AG09309 (cell line): ENCODE results near the gene WDR70.

Experiments
- DNase-seq: peaks from one replicate; pipeline ENCODE4 v3.0.0-alpha.2; 2010; ENCODE audit warnings: low read depth
- H3K4me3 ChIP-seq: 2 replicates; pipeline ENCODE4 v1.5.1; 2011; ENCODE audit warnings: mild to moderate bottlenecking, low read depth, low read length, moderate library complexity; ENCODE audit not compliant: control insufficient read depth
- CTCF ChIP-seq: IDR thresholded peaks from 2 replicates; pipeline ENCODE4 v1.5.1; 2011; ENCODE audit warnings: mild to moderate bottlenecking, low read depth, low read length, inconsistent platforms; ENCODE audit not compliant: insufficient read depth, control insufficient read depth; ENCODE audit errors: missing control alignments

WDR70 gene

GRCh38 chr5:37739817-37740261, 360.7 kb downstream of the WDR70 start:
- TF ChIP-seq CTCF: no peak
- H3K4me3 ChIP-seq: no peak overlapping the region
- DNase-seq: no peak

DNA sequence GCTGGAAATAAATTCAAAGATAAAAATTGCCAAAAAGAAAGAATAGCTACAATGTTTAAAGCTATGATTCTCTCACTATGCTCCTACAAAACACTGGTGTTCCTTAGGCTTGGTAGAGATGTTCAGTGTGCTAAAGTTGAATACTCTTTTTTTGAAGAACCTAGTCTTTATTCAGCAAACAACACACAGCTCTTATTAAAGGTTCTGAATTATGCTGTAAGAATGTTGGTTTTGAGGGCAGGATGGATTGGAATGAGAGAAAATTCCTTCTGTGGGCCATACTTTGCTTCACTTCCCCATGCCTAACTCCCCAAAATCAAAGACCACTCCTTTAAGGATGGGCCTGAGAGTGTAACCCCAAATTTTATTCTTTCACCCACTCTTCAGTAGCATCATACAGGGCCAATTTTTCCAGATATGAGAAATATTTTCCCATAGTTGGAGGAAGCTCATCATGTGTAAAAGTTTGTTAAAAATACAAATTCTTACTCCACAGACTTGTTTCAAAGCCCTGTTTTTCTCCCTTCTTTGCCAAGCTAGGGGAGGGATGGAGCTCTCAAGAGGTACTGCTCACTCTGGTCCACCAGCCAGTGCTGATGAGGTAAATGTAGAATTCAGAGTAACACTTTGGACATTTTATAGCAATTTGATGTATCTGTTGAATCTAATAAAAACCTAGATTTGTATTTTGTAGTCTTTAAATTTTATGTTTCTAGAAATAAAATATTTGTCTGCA, 361.4 kb downstream of the WDR70 start:
- TF ChIP-seq CTCF: no peak
- DNase-seq: no peak
- H3K4me3 ChIP-seq: no peak overlapping the region

- no peak for DNase-seq
- no peak for TF ChIP-seq CTCF
- no peak overlapping the region for H3K4me3 ChIP-seq
These were observed 363.0 kb downstream of the WDR70 start for GRCh38 chr5:37742111-37742510.

GRCh38 chr5:37751227-37751626, 372.1 kb downstream of the WDR70 start:
- no peak for DNase-seq

DNA sequence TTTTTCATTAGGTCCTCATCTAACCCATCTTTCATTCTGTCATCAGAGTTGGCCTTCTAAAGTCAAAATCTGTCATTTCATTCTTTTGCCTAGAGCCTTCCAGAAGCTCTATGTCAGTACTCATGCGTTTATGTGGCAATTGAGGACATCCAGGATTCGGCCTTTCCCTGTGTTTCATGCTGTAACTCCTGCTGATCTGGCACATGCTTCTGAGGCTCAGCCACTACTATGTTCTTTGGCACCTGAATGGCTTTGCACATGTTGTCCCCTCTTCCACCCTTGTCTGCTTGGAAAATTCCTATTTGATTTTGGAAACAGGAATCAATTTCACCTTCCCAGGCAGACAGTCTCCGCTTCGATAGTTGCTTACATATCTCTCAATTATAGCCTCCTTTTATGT, 375.9 kb downstream of the WDR70 start:
- no peak for DNase-seq
- no peak for TF ChIP-seq CTCF
- H3K4me3 ChIP-seq: no peak overlapping the region

More at GRCh38 chr5:37751227-37751626, 372.1 kb downstream of the WDR70 start:
- TF ChIP-seq CTCF: no peak
- H3K4me3 ChIP-seq: no peak overlapping the region

DNA sequence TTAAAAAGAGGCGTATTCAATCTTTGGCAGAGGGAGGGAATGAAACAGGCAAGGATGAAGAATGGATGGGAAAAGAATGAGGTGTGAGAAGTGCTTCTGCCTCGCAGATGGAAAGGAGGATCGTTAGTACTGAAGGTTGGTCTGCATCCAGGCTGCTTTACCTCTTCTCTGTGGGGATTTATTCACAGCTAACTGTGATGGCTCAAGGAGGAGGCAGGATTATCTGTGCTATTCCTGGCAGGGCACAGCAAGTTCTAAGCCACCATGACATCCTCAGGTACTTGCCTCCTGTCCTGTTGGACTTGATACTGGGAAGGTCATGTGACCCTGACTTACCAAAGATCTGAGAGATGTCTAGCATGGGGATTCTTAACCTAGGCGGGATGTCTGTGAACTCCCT, 376.5 kb downstream of the WDR70 start:
- TF ChIP-seq CTCF: no peak
- DNase-seq: no peak
- H3K4me3 ChIP-seq: no peak overlapping the region

- TF ChIP-seq CTCF: no peak
These were observed 377.1 kb downstream of the WDR70 start for GRCh38 chr5:37756248-37756647.

More at GRCh38 chr5:37756248-37756647, 377.1 kb downstream of the WDR70 start:
- H3K4me3 ChIP-seq: no peak overlapping the region
- no peak for DNase-seq
